K562 (cell line): ENCODE results near the gene TMED10. TPM values are rescaled to one million over a fixed set of nuclear protein-coding genes. Genes with fewer than 3 reads are reported as not detected.

Experiments
- ATAC-seq: fragments of 200-7000 bp; cut with Tn5 transposase; 3 replicates; pipeline ENCODE4 v1.9.1; 2020; ENCODE audit warnings: moderate library complexity
- BruUV-seq: library from RNA; stranded (reverse); fragments of 400-500 nt; replicated peaks from 2 replicates; lab custom pipeline; 2021; lab: Mats Ljungman, UMichigan
- CTCF ChIA-PET: fragments of 300-600 bp; formaldehyde crosslinking; extraction: SDS; loops from one replicate; lab custom pipeline; 2021; ENCODE audit warnings: low intra/inter-chr PET ratio; lab: Yijun Ruan, JAX
- POLR2A ChIA-PET: fragments of 300-600, 350-650 bp; sonication (Branson Sonifier 250); formaldehyde crosslinking; extraction: SDS; loops from one replicate; lab custom pipeline; 2021; ENCODE audit warnings: antibody characterized with exemption, inconsistent platforms; lab: Yijun Ruan, JAX
- DNase-seq, 4 experiments: peaks; one replicate each; pipeline versions ENCODE4 v3.0.0 to v3.0.0-alpha.2; 2011 to 2018; ENCODE audit warnings: low spot score in 3 of 4, mixed read lengths in 3 of 4; ENCODE audit errors: extremely low read depth in 1 of 4
- FAIRE-seq: peaks from 2 replicates; lab custom pipeline; 2011; peaks lifted over from hg19 to GRCh38; lab: Jason Lieb, UNC
- H2AFZ ChIP-seq: 2 replicates; pipeline ENCODE4 v1.6.0; 2011; ENCODE audit warnings: low read depth, low read length, control low read depth, inconsistent platforms
- H3K27ac ChIP-seq: fragments of 200-600 bp; 3 replicates; pipeline ENCODE4 v1.8.0; 2011; ENCODE audit warnings: low read depth, mild to moderate bottlenecking, control low read depth, inconsistent platforms, low read length, moderate library complexity, mixed read lengths; ENCODE audit errors: extremely low read depth
- H3K27me3 ChIP-seq, 2 experiments: fragments of 300-600 bp in 1 of 2; 2 replicates in 1 of 2; 3 replicates in 1 of 2; pipeline versions ENCODE4 v1.6.0 to v1.8.0; 2011; ENCODE audit warnings: inconsistent platforms in 2 of 2, low read length in 2 of 2, mild to moderate bottlenecking in 1 of 2, mixed read lengths in 1 of 2, moderate library complexity in 1 of 2; ENCODE audit not compliant: control insufficient read depth in 2 of 2, insufficient read depth in 2 of 2
- H3K36me3 ChIP-seq: fragments of 300-600 bp; 3 replicates; pipeline ENCODE4 v1.8.0; 2011; ENCODE audit warnings: mild to moderate bottlenecking, low read length, inconsistent platforms; ENCODE audit not compliant: control insufficient read depth, insufficient read depth
- H3K4me1 ChIP-seq, 2 experiments: fragments of 200-600 bp in 1 of 2; replicated peaks in 1 of 2; 2 replicates in 1 of 2; 3 replicates in 1 of 2; pipeline versions ENCODE4 v1.5.1 to v1.8.0; 2011; ENCODE audit warnings: inconsistent platforms in 2 of 2, low read length in 2 of 2, mild to moderate bottlenecking in 1 of 2, mixed read lengths in 1 of 2, moderate library complexity in 1 of 2; ENCODE audit not compliant: control insufficient read depth in 2 of 2, insufficient read depth in 2 of 2
- H3K4me2 ChIP-seq: 2 replicates; pipeline ENCODE4 v1.6.1; 2011; ENCODE audit warnings: low read length, control low read depth, inconsistent platforms, mixed read lengths; ENCODE audit not compliant: insufficient read depth
- H3K4me3 ChIP-seq: fragments of 200-600 bp; sonication (generic), shearing (Covaris generic); 2 replicates; pipeline ENCODE4 v1.5.1; 2016; ENCODE audit warnings: control low read depth, inconsistent platforms
- H3K79me2 ChIP-seq: fragments of 200-600 bp; 3 replicates; pipeline ENCODE4 v1.8.0; 2011; ENCODE audit warnings: low read length, inconsistent platforms; ENCODE audit not compliant: control insufficient read depth, insufficient read depth
- H3K9ac ChIP-seq, 2 experiments: 2 replicates each; pipeline versions ENCODE4 v1.6.0 to v1.6.1; 2011; ENCODE audit warnings: low read depth in 2 of 2, low read length in 2 of 2, control low read depth in 1 of 2, inconsistent platforms in 1 of 2, mild to moderate bottlenecking in 1 of 2, mixed read lengths in 1 of 2; ENCODE audit not compliant: insufficient read depth in 1 of 2
- H3K9me1 ChIP-seq: one replicate; pipeline ENCODE4 v1.6.0; 2011; ENCODE audit warnings: inconsistent platforms, mild to moderate bottlenecking, low read length, moderate library complexity; ENCODE audit not compliant: control insufficient read depth, insufficient read depth
- H3K9me3 ChIP-seq: replicated peaks from 2 replicates; pipeline ENCODE4 v1.5.1; 2011; ENCODE audit warnings: low read depth, low read length, inconsistent platforms; ENCODE audit not compliant: control insufficient read depth, insufficient read depth
- H4K20me1 ChIP-seq: replicated peaks from 2 replicates; pipeline ENCODE4 v1.6.1; 2011; ENCODE audit warnings: low read length, inconsistent platforms, mixed read lengths; ENCODE audit not compliant: control insufficient read depth, insufficient read depth
- E2F3 ChIP-seq: fragments of 250-450 bp; sonication (Bioruptor Pico); IDR thresholded peaks from 2 replicates; pipeline ENCODE4 v1.4.0; 2020; ENCODE audit warnings: mild to moderate bottlenecking
- HOXB6 ChIP-seq: fragments of 250-450 bp; sonication (Bioruptor Pico); IDR thresholded peaks from 2 replicates; pipeline ENCODE4 v1.5.1; 2022; ENCODE audit warnings: mild to moderate bottlenecking, borderline replicate concordance
- MEF2A ChIP-seq: IDR thresholded peaks from 2 replicates; pipeline ENCODE4 v1.6.1; 2011; ENCODE audit warnings: low read depth, mild to moderate bottlenecking, low read length, moderate library complexity; ENCODE audit not compliant: control insufficient read depth
- NR3C1 ChIP-seq: sonication (generic); formaldehyde crosslinking; IDR thresholded peaks from 2 replicates; pipeline ENCODE4 v1.8.1; 2022; ENCODE audit warnings: missing genetic modification reagents
- PPARD ChIP-seq: fragments of 250-450 bp; sonication (Bioruptor Pico); IDR thresholded peaks from 2 replicates; pipeline ENCODE4 v1.8.0; 2022; ENCODE audit warnings: inconsistent platforms, mild to moderate bottlenecking, moderate library complexity
- SIX5 ChIP-seq, 2 experiments: IDR thresholded peaks; 2 replicates each; pipeline ENCODE4 v1.6.1; 2011; ENCODE audit warnings: low read length in 2 of 2, borderline replicate concordance in 1 of 2, low read depth in 1 of 2, mild to moderate bottlenecking in 1 of 2, moderate library complexity in 1 of 2; ENCODE audit not compliant: insufficient read depth in 1 of 2
- SRSF9 ChIP-seq: fragments of 200-400 bp; formaldehyde crosslinking; IDR thresholded peaks from 2 replicates; pipeline ENCODE4 v1.6.1; 2017; ENCODE audit warnings: low read depth, low read length, borderline replicate concordance
- TGIF2 ChIP-seq: sonication (generic); formaldehyde crosslinking; IDR thresholded peaks from 2 replicates; pipeline ENCODE4 v1.8.1; 2022; ENCODE audit warnings: mild to moderate bottlenecking, missing genetic modification reagents, moderate library complexity
- ZNF12 ChIP-seq: sonication (generic); formaldehyde crosslinking; IDR thresholded peaks from 2 replicates; pipeline ENCODE4 v1.4.0; 2020; ENCODE audit warnings: mild to moderate bottlenecking, missing genetic modification reagents
- ZNF77 ChIP-seq: fragments of 250-450 bp; sonication (Bioruptor Pico); IDR thresholded peaks from 2 replicates; pipeline ENCODE4 v1.5.0; 2020
- WGBS: fragments of 100-300 bp; shearing (Covaris generic); methylation state at CpG from one replicate; pipeline ENCODE4 v1.1.6; 2016; ENCODE audit warnings: low coverage, mixed read lengths; ENCODE audit not compliant: insufficient coverage; ENCODE audit errors: missing lambda C conversion rate; 5-methylcytosine and 5-hydroxymethylcytosine counted together
- in situ Hi-C: fragments of 300-500 bp; cut with MboI; formaldehyde crosslinking; loops from 4 replicates; pipeline ENCODE4 v1.15.0; 2018; ENCODE audit warnings: inconsistent platforms, mixed read lengths
- intact Hi-C: fragments of 100-400 bp; cut with micrococcal nuclease; formaldehyde crosslinking; loops from 2 replicates; pipeline ENCODE4 v1.14.2; 2022
- polyA plus RNA-seq, 8 experiments: library from polyadenylated mRNA; depleted of rRNA in 4 of 8; stranded (reverse) in 5 of 8; unstranded in 3 of 8; fragments of >200 nt; fragmentation: Nextera tagmentation in 2 of 8; fragmentation: Illumina TruSeq in 1 of 8; extraction: Ambion mirVana in 2 of 8; extraction: Trizol in 1 of 8; gene quantifications; 2 replicates each; pipeline versions ENCODE4 v1.2.1 to v1.2.3, GENCODE V29; 2011 to 2014; ENCODE audit warnings: inconsistent platforms in 1 of 8, missing spikeins in 1 of 8
- total RNA-seq, 7 experiments: library from RNA; depleted of rRNA in 6 of 7; stranded (reverse); fragments of >200 nt in 6 of 7; fragmentation: Illumina TruSeq in 2 of 7; extraction: Trizol in 2 of 7; gene quantifications; 2 replicates each; pipeline versions ENCODE4 v1.2.1 to v1.2.3, GENCODE V29; 2011 to 2021; ENCODE audit warnings: low replicate concordance in 1 of 7
- TF ChIP-seq, protein P1 (sequence below): IDR thresholded peaks from 2 replicates; pipeline ENCODE4 v1.6.1; 2011; ENCODE audit not compliant: insufficient read length; ENCODE audit errors: extremely low read depth
- TF ChIP-seq, protein P2 (sequence below): fragments of 450-650 bp; IDR thresholded peaks from 2 replicates; pipeline ENCODE4 v1.6.1; 2016; ENCODE audit warnings: mild to moderate bottlenecking
- TF ChIP-seq, protein P3 (sequence below): fragments of 250-450 bp; sonication (Bioruptor Pico); IDR thresholded peaks from 2 replicates; pipeline ENCODE4 v1.5.0; 2020; ENCODE audit warnings: mild to moderate bottlenecking, borderline replicate concordance
- TF ChIP-seq, protein P4 (sequence below): fragments of 250-450 bp; sonication (Bioruptor Pico); IDR thresholded peaks from 2 replicates; pipeline ENCODE4 v1.5.0; 2021; ENCODE audit warnings: mild to moderate bottlenecking, borderline replicate concordance

The TMED10 gene
- total and polyA plus RNA-seq, 9 of the 15 experiments (the other 6 are each of a cell fraction or from before 2014, with no cell fraction given) = 62.2 to 233 (median 124) TPM

DNA sequence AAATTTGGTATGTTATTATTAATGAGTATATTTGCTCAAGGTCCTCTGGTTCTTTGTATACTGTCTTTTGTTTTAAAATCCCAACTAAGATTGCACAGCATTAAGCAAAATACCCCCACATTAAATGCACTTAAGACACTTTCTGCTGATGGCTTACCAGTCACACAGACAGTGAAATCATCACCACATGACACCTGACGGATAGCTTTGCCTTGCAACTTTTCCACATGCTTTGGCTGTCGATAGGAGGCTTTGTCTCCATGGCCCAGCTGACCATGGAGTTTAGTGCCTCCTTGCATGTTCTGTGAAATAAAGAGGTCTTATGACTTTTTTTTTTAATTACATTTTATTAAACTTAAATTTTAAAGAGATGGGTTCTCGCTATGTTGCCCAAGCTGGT is 69.2 kb downstream of the TMED10 start:
- no peak for DNase-seq
- H3K9me1 ChIP-seq = no peaks in the 10 kb centered on the region
- CTCF ChIA-PET = no interaction called here
- no peaks in the 10 kb centered on the region for H3K27me3 ChIP-seq
- H3K4me2 ChIP-seq = no peak overlapping the region
- ATAC-seq = no peak
- no peak overlapping the region for H3K4me3 ChIP-seq
- BruUV-seq = no TSS peak
- no peaks in the 10 kb centered on the region for H3K4me1 ChIP-seq
- H2AFZ ChIP-seq = no peak overlapping the region
- no peak overlapping the region for H3K9ac ChIP-seq
- H3K36me3 ChIP-seq = peaks cover 45% of the 10 kb centered on the region; the same call in 2 of the 3 replicates
- in situ Hi-C loops = no loop called here
- H3K27ac ChIP-seq = no peak overlapping the region
- intact Hi-C loops = no loop called here
- POLR2A ChIA-PET = interaction anchor here (1.2 to 1.8 kb wide), 2 partner anchors 8 to 19 kb away, joined by 3 to 6 read pairs; partner anchors contain the start of gene NEK9
- 84% methylated on average over 3 of the region's 3 CpGs for WGBS
- H4K20me1 ChIP-seq = no peaks in the 10 kb centered on the region
- no peak for FAIRE-seq
- H3K9me3 ChIP-seq = no peaks in the 10 kb centered on the region
- H3K79me2 ChIP-seq = no peaks in the 10 kb centered on the region
- TF ChIP-seq HOXB6 (CRISPR knock-in tag) = no peak
- TF ChIP-seq, protein P1, sequence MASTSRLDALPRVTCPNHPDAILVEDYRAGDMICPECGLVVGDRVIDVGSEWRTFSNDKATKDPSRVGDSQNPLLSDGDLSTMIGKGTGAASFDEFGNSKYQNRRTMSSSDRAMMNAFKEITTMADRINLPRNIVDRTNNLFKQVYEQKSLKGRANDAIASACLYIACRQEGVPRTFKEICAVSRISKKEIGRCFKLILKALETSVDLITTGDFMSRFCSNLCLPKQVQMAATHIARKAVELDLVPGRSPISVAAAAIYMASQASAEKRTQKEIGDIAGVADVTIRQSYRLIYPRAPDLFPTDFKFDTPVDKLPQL = no peak
- TF ChIP-seq, protein P2, sequence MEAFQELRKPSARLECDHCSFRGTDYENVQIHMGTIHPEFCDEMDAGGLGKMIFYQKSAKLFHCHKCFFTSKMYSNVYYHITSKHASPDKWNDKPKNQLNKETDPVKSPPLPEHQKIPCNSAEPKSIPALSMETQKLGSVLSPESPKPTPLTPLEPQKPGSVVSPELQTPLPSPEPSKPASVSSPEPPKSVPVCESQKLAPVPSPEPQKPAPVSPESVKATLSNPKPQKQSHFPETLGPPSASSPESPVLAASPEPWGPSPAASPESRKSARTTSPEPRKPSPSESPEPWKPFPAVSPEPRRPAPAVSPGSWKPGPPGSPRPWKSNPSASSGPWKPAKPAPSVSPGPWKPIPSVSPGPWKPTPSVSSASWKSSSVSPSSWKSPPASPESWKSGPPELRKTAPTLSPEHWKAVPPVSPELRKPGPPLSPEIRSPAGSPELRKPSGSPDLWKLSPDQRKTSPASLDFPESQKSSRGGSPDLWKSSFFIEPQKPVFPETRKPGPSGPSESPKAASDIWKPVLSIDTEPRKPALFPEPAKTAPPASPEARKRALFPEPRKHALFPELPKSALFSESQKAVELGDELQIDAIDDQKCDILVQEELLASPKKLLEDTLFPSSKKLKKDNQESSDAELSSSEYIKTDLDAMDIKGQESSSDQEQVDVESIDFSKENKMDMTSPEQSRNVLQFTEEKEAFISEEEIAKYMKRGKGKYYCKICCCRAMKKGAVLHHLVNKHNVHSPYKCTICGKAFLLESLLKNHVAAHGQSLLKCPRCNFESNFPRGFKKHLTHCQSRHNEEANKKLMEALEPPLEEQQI = no peak
- TF ChIP-seq PPARD (CRISPR knock-in tag) = no peak
- TF ChIP-seq MEF2A = no peak
- TF ChIP-seq NR3C1 = no peak
- TF ChIP-seq SIX5 (IDR thresholded peaks at IDR 0.05; ENCODE audit: borderline replicate concordance in 1 of 2, insufficient read depth in 1 of 2, low read depth in 1 of 2, low read length in 2 of 2) = no peak
- TF ChIP-seq, protein P3, sequence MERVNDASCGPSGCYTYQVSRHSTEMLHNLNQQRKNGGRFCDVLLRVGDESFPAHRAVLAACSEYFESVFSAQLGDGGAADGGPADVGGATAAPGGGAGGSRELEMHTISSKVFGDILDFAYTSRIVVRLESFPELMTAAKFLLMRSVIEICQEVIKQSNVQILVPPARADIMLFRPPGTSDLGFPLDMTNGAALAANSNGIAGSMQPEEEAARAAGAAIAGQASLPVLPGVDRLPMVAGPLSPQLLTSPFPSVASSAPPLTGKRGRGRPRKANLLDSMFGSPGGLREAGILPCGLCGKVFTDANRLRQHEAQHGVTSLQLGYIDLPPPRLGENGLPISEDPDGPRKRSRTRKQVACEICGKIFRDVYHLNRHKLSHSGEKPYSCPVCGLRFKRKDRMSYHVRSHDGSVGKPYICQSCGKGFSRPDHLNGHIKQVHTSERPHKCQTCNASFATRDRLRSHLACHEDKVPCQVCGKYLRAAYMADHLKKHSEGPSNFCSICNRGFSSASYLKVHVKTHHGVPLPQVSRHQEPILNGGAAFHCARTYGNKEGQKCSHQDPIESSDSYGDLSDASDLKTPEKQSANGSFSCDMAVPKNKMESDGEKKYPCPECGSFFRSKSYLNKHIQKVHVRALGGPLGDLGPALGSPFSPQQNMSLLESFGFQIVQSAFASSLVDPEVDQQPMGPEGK (CRISPR knock-in tag) = no peak
- TF ChIP-seq, protein P4, sequence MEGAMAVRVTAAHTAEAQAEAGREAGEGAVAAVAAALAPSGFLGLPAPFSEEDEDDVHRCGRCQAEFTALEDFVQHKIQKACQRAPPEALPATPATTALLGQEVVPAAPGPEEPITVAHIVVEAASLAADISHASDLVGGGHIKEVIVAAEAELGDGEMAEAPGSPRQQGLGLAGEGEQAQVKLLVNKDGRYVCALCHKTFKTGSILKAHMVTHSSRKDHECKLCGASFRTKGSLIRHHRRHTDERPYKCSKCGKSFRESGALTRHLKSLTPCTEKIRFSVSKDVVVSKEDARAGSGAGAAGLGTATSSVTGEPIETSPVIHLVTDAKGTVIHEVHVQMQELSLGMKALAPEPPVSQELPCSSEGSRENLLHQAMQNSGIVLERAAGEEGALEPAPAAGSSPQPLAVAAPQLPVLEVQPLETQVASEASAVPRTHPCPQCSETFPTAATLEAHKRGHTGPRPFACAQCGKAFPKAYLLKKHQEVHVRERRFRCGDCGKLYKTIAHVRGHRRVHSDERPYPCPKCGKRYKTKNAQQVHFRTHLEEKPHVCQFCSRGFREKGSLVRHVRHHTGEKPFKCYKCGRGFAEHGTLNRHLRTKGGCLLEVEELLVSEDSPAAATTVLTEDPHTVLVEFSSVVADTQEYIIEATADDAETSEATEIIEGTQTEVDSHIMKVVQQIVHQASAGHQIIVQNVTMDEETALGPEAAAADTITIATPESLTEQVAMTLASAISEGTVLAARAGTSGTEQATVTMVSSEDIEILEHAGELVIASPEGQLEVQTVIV (CRISPR knock-in tag) = no peak
- no peak for TF ChIP-seq TGIF2 (CRISPR knock-in tag)
- TF ChIP-seq E2F3 (CRISPR knock-in tag) = no peak
- TF ChIP-seq ZNF77 (CRISPR knock-in tag) = no peak
- TF ChIP-seq SRSF9 = no peak
- TF ChIP-seq ZNF12 (CRISPR knock-in tag) = no peak
